ENCODE data around the gene EFCAB3.
"Not testable (repeated sequence)": the region's sequence is repeated elsewhere in the genome, so short reads cannot be mapped to it uniquely, and the experiment has no call there.

DNA sequence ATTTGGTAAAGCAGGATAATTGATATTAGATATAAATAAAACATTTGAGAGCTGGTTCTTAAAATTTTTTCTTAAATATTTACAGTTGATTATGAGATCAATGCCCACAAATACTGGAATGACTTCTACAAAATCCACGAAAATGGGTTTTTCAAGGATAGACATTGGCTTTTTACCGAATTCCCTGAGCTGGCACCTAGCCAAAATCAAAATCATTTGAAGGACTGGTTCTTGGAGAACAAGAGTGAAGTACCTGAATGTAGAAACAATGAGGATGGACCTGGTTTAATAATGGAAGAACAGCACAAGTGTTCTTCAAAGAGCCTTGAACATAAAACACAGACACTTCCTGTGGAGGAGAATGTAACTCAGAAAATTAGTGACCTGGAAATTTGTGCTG, 45.9 kb downstream of the EFCAB3 start:
- TF ChIP-seq RARB (CRISPR knock-in tag; IDR thresholded peaks at IDR 0.05); ZFP30 (CRISPR knock-in tag; IDR thresholded peaks at IDR 0.05); ARNTL (CRISPR knock-in tag; IDR thresholded peaks at IDR 0.05; ENCODE audit: borderline replicate concordance, low read depth); ISL1 (CRISPR knock-in tag; IDR thresholded peaks at IDR 0.05); ESRRG (CRISPR knock-in tag; IDR thresholded peaks at IDR 0.05); ZFP3 (CRISPR knock-in tag; IDR thresholded peaks at IDR 0.05); SNAI2 (CRISPR knock-in tag; IDR thresholded peaks at IDR 0.05); TCF4 (CRISPR knock-in tag; IDR thresholded peaks at IDR 0.05; ENCODE audit: borderline replicate concordance); ZC3H10 (CRISPR knock-in tag; IDR thresholded peaks at IDR 0.05); GLIS3 (CRISPR knock-in tag; IDR thresholded peaks at IDR 0.05): not testable (repeated sequence)
- TF ChIP-seq, protein P1, sequence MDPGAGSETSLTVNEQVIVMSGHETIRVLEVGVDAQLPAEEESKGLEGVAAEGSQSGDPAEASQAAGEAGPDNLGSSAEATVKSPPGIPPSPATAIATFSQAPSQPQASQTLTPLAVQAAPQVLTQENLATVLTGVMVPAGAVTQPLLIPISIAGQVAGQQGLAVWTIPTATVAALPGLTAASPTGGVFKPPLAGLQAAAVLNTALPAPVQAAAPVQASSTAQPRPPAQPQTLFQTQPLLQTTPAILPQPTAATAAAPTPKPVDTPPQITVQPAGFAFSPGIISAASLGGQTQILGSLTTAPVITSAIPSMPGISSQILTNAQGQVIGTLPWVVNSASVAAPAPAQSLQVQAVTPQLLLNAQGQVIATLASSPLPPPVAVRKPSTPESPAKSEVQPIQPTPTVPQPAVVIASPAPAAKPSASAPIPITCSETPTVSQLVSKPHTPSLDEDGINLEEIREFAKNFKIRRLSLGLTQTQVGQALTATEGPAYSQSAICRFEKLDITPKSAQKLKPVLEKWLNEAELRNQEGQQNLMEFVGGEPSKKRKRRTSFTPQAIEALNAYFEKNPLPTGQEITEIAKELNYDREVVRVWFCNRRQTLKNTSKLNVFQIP (CRISPR knock-in tag; IDR thresholded peaks at IDR 0.05; ENCODE audit: borderline replicate concordance, low read depth) = not testable (repeated sequence)
- TF ChIP-seq, protein P2, sequence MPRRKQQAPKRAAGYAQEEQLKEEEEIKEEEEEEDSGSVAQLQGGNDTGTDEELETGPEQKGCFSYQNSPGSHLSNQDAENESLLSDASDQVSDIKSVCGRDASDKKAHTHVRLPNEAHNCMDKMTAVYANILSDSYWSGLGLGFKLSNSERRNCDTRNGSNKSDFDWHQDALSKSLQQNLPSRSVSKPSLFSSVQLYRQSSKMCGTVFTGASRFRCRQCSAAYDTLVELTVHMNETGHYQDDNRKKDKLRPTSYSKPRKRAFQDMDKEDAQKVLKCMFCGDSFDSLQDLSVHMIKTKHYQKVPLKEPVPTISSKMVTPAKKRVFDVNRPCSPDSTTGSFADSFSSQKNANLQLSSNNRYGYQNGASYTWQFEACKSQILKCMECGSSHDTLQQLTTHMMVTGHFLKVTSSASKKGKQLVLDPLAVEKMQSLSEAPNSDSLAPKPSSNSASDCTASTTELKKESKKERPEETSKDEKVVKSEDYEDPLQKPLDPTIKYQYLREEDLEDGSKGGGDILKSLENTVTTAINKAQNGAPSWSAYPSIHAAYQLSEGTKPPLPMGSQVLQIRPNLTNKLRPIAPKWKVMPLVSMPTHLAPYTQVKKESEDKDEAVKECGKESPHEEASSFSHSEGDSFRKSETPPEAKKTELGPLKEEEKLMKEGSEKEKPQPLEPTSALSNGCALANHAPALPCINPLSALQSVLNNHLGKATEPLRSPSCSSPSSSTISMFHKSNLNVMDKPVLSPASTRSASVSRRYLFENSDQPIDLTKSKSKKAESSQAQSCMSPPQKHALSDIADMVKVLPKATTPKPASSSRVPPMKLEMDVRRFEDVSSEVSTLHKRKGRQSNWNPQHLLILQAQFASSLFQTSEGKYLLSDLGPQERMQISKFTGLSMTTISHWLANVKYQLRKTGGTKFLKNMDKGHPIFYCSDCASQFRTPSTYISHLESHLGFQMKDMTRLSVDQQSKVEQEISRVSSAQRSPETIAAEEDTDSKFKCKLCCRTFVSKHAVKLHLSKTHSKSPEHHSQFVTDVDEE (CRISPR knock-in tag; IDR thresholded peaks at IDR 0.05) = not testable (repeated sequence)
- TF ChIP-seq, protein P3, sequence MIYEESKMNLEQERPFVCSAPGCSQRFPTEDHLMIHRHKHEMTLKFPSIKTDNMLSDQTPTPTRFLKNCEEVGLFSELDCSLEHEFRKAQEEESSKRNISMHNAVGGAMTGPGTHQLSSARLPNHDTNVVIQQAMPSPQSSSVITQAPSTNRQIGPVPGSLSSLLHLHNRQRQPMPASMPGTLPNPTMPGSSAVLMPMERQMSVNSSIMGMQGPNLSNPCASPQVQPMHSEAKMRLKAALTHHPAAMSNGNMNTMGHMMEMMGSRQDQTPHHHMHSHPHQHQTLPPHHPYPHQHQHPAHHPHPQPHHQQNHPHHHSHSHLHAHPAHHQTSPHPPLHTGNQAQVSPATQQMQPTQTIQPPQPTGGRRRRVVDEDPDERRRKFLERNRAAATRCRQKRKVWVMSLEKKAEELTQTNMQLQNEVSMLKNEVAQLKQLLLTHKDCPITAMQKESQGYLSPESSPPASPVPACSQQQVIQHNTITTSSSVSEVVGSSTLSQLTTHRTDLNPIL (CRISPR knock-in tag; IDR thresholded peaks at IDR 0.05; ENCODE audit: low read depth) = not testable (repeated sequence)
- TF ChIP-seq, protein P4, sequence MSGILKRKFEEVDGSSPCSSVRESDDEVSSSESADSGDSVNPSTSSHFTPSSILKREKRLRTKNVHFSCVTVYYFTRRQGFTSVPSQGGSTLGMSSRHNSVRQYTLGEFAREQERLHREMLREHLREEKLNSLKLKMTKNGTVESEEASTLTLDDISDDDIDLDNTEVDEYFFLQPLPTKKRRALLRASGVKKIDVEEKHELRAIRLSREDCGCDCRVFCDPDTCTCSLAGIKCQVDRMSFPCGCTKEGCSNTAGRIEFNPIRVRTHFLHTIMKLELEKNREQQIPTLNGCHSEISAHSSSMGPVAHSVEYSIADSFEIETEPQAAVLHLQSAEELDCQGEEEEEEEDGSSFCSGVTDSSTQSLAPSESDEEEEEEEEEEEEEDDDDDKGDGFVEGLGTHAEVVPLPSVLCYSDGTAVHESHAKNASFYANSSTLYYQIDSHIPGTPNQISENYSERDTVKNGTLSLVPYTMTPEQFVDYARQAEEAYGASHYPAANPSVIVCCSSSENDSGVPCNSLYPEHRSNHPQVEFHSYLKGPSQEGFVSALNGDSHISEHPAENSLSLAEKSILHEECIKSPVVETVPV (CRISPR knock-in tag; IDR thresholded peaks at IDR 0.05) = not testable (repeated sequence)
